ENCODE results near the gene ATXN1.

ATXN1 gene

GRCh38 chr6:16689788-16690607 is 71.3 kb downstream of the ATXN1 start (continued):
- TF ChIP-seq ISL1 (CRISPR knock-in tag; IDR thresholded peaks at IDR 0.05), result no peak
- TF ChIP-seq GLIS3 (CRISPR knock-in tag; IDR thresholded peaks at IDR 0.05), result no peak
- no peak for TF ChIP-seq OSR1 (CRISPR knock-in tag; IDR thresholded peaks at IDR 0.05)
- no peak for TF ChIP-seq ZFP30 (CRISPR knock-in tag; IDR thresholded peaks at IDR 0.05)
- no peak for TF ChIP-seq TOX (CRISPR knock-in tag; IDR thresholded peaks at IDR 0.05; ENCODE audit: borderline replicate concordance)
- no peak for TF ChIP-seq RARB (CRISPR knock-in tag; IDR thresholded peaks at IDR 0.05)

- TF ChIP-seq ESRRG (CRISPR knock-in tag; IDR thresholded peaks at IDR 0.05), result no peak
- TF ChIP-seq ISL1 (CRISPR knock-in tag; IDR thresholded peaks at IDR 0.05), result no peak
- TF ChIP-seq TCF4 (CRISPR knock-in tag; IDR thresholded peaks at IDR 0.05; ENCODE audit: borderline replicate concordance), result no peak
- peak; percentile 92 for ATAC-seq
Measured at GRCh38 chr6:16688984-16689636, 72.2 kb downstream of the ATXN1 start.

GRCh38 chr6:16688436-16688835 is 72.8 kb downstream of the ATXN1 start:
- TF ChIP-seq ZFP3 (CRISPR knock-in tag; IDR thresholded peaks at IDR 0.05), result no peak
- TF ChIP-seq RARB (CRISPR knock-in tag; IDR thresholded peaks at IDR 0.05), result no peak
- ATAC-seq, result no peak

GRCh38 chr6:16687045-16687444 is 74.2 kb downstream of the ATXN1 start:
- no peak for ATAC-seq
- TF ChIP-seq TCF4 (CRISPR knock-in tag; IDR thresholded peaks at IDR 0.05; ENCODE audit: borderline replicate concordance) (no peak), ZFP3 (CRISPR knock-in tag; IDR thresholded peaks at IDR 0.05) (no peak), POU6F1 (CRISPR knock-in tag; IDR thresholded peaks at IDR 0.05; ENCODE audit: borderline replicate concordance, low read depth) (no peak), ZFP30 (CRISPR knock-in tag; IDR thresholded peaks at IDR 0.05) (no peak), PATZ1 (CRISPR knock-in tag; IDR thresholded peaks at IDR 0.05; ENCODE audit: borderline replicate concordance) (no peak), ZNF70 (CRISPR knock-in tag; IDR thresholded peaks at IDR 0.05) (no peak), TSHZ2 (CRISPR knock-in tag; IDR thresholded peaks at IDR 0.05) (no peak), ZC3H10 (CRISPR knock-in tag; IDR thresholded peaks at IDR 0.05) (no peak), ESRRG (CRISPR knock-in tag; IDR thresholded peaks at IDR 0.05) (no peak), ZNF8 (CRISPR knock-in tag; IDR thresholded peaks at IDR 0.05) (no peak), OSR1 (CRISPR knock-in tag; IDR thresholded peaks at IDR 0.05) (no peak), PPARA (CRISPR knock-in tag; IDR thresholded peaks at IDR 0.05; ENCODE audit: borderline replicate concordance) (no peak)

GRCh38 chr6:16684896-16685554 is 76.2 kb downstream of the ATXN1 start:
- ATAC-seq, result no peak
- TF ChIP-seq PATZ1 (CRISPR knock-in tag; IDR thresholded peaks at IDR 0.05; ENCODE audit: borderline replicate concordance) (no peak), ZFP3 (CRISPR knock-in tag; IDR thresholded peaks at IDR 0.05) (no peak), BACH2 (CRISPR knock-in tag; IDR thresholded peaks at IDR 0.05; ENCODE audit: borderline replicate concordance) (no peak), PPARA (CRISPR knock-in tag; IDR thresholded peaks at IDR 0.05; ENCODE audit: borderline replicate concordance) (no peak), ZFP30 (CRISPR knock-in tag; IDR thresholded peaks at IDR 0.05) (no peak), ZNF8 (CRISPR knock-in tag; IDR thresholded peaks at IDR 0.05) (no peak), CREB5 (CRISPR knock-in tag; IDR thresholded peaks at IDR 0.05; ENCODE audit: low read depth) (no peak), TCF4 (CRISPR knock-in tag; IDR thresholded peaks at IDR 0.05; ENCODE audit: borderline replicate concordance) (no peak), ZNF565 (CRISPR knock-in tag; conservative IDR thresholded peaks at IDR 0.05; ENCODE audit: low read depth) (no peak), ZNF70 (CRISPR knock-in tag; IDR thresholded peaks at IDR 0.05) (no peak), TOX (CRISPR knock-in tag; IDR thresholded peaks at IDR 0.05; ENCODE audit: borderline replicate concordance) (no peak), CSRNP3 (CRISPR knock-in tag; IDR thresholded peaks at IDR 0.05) (no peak), GLIS3 (CRISPR knock-in tag; IDR thresholded peaks at IDR 0.05) (no peak)
